ENCODE results near the gene PRRG4.
"Not testable (repeated sequence)": the region's sequence is repeated elsewhere in the genome, so short reads cannot be mapped to it uniquely, and the experiment has no call there.

Gene PRRG4

GRCh38 chr11:32829680-32830412, at the start of gene PRRG4:
PRRG4 (plus strand) TSS chr11:32829927; CDS start chr11:32830530, 603 bp downstream.
- TF ChIP-seq ZNF274 (IDR thresholded peaks at IDR 0.05; ENCODE audit: low read depth, low read length), result no peak
- peak within 1 kb of the TSS; percentile 65 for H3K4me3 ChIP-seq (ENCODE audit: low read length)

- not testable (repeated sequence) for H3K4me3 ChIP-seq (ENCODE audit: low read length)
Measured at GRCh38 chr11:32780839-32781238, 48.9 kb upstream of the PRRG4 start.

GRCh38 chr11:32781721-32782120, 48.0 kb upstream of the PRRG4 start:
- no peak for TF ChIP-seq ZNF274 (IDR thresholded peaks at IDR 0.05; ENCODE audit: low read depth, low read length)
- H3K4me3 ChIP-seq (ENCODE audit: low read length), result no peak overlapping the region

- no peak for TF ChIP-seq ZNF274 (IDR thresholded peaks at IDR 0.05; ENCODE audit: low read depth, low read length)
- H3K4me3 ChIP-seq (ENCODE audit: low read length), result no peak overlapping the region
Measured at GRCh38 chr11:32785262-32785661, 44.5 kb upstream of the PRRG4 start.

- TF ChIP-seq ZNF274 (IDR thresholded peaks at IDR 0.05; ENCODE audit: low read depth, low read length), result no peak
- no peak overlapping the region for H3K4me3 ChIP-seq (ENCODE audit: low read length)
Measured at GRCh38 chr11:32786811-32787210, 42.9 kb upstream of the PRRG4 start.

- H3K4me3 ChIP-seq (ENCODE audit: low read length), result no peak overlapping the region
- no peak for TF ChIP-seq ZNF274 (IDR thresholded peaks at IDR 0.05; ENCODE audit: low read depth, low read length)
Measured at GRCh38 chr11:32790916-32791315, 38.8 kb upstream of the PRRG4 start.

- no peak overlapping the region for H3K4me3 ChIP-seq (ENCODE audit: low read length)
- TF ChIP-seq ZNF274 (IDR thresholded peaks at IDR 0.05; ENCODE audit: low read depth, low read length), result no peak
Measured at GRCh38 chr11:32792111-32792947, 37.4 kb upstream of the PRRG4 start.

GRCh38 chr11:32792948-32793475, 36.7 kb upstream of the PRRG4 start:
- H3K4me3 ChIP-seq (ENCODE audit: low read length), result no peak overlapping the region

GRCh38 chr11:32794439-32794838, 35.3 kb upstream of the PRRG4 start, which contains the start of gene CCDC73:
CCDC73 (minus strand) TSS chr11:32794662; CDS start chr11:32760243, 34,419 bp downstream.
- no peak within 1 kb of the TSS for H3K4me3 ChIP-seq (ENCODE audit: low read length)
- TF ChIP-seq ZNF274 (IDR thresholded peaks at IDR 0.05; ENCODE audit: low read depth, low read length), result no peak

More at GRCh38 chr11:32792948-32793475, 36.7 kb upstream of the PRRG4 start:
- TF ChIP-seq ZNF274 (IDR thresholded peaks at IDR 0.05; ENCODE audit: low read depth, low read length), result no peak

GRCh38 chr11:32796425-32796824, 33.3 kb upstream of the PRRG4 start:
- no peak for TF ChIP-seq ZNF274 (IDR thresholded peaks at IDR 0.05; ENCODE audit: low read depth, low read length)

GRCh38 chr11:32809313-32809712, 20.4 kb upstream of the PRRG4 start:
- no peak overlapping the region for H3K4me3 ChIP-seq (ENCODE audit: low read length)
- TF ChIP-seq ZNF274 (IDR thresholded peaks at IDR 0.05; ENCODE audit: low read depth, low read length), result no peak

More at GRCh38 chr11:32796425-32796824, 33.3 kb upstream of the PRRG4 start:
- no peak overlapping the region for H3K4me3 ChIP-seq (ENCODE audit: low read length)

GRCh38 chr11:32817181-32817851, 12.4 kb upstream of the PRRG4 start:
- TF ChIP-seq ZNF274 (IDR thresholded peaks at IDR 0.05; ENCODE audit: low read depth, low read length), result no peak
- H3K4me3 ChIP-seq (ENCODE audit: low read length), result no peak overlapping the region

- no peak for TF ChIP-seq ZNF274 (IDR thresholded peaks at IDR 0.05; ENCODE audit: low read depth, low read length)
- no peak overlapping the region for H3K4me3 ChIP-seq (ENCODE audit: low read length)
Measured at GRCh38 chr11:32817852-32818183, 11.9 kb upstream of the PRRG4 start.

- H3K4me3 ChIP-seq (ENCODE audit: low read length), result no peak overlapping the region
- no peak for TF ChIP-seq ZNF274 (IDR thresholded peaks at IDR 0.05; ENCODE audit: low read depth, low read length)
Measured at GRCh38 chr11:32819187-32819586, 10.5 kb upstream of the PRRG4 start.

Measured in GM08714 (cell line).